IMR-90 (cell line): ENCODE results near the gene CLEC16A.

Source experiments
- FOS ChIP-seq: fragments of 150-350 bp; IDR thresholded peaks from 2 replicates; pipeline ENCODE4 v1.6.1; 2016; ENCODE audit warnings: low read depth, low read length
- MAFK ChIP-seq: IDR thresholded peaks from 2 replicates; pipeline ENCODE4 v1.6.1; 2012; ENCODE audit warnings: low read depth, low read length, improper control_type of control experiment
- MAZ ChIP-seq: IDR thresholded peaks from 2 replicates; pipeline ENCODE4 v1.6.1; 2012; ENCODE audit warnings: low read depth, mild to moderate bottlenecking, low read length, improper control_type of control experiment, moderate library complexity, borderline replicate concordance
- POLR2A ChIP-seq: IDR thresholded peaks from 2 replicates; pipeline ENCODE4 v1.6.1; 2012; ENCODE audit warnings: mild to moderate bottlenecking, low read depth, low read length
- RAD21 ChIP-seq: IDR thresholded peaks from 2 replicates; pipeline ENCODE4 v1.6.1; 2012; ENCODE audit warnings: low read length, improper control_type of control experiment
- RCOR1 ChIP-seq: IDR thresholded peaks from 2 replicates; pipeline ENCODE4 v1.6.1; 2012; ENCODE audit warnings: mild to moderate bottlenecking, low read length, improper control_type of control experiment; ENCODE audit not compliant: insufficient replicate concordance
- SMC3 ChIP-seq: fragments of 150-350 bp; IDR thresholded peaks from 2 replicates; pipeline ENCODE4 v1.6.1; 2016; ENCODE audit warnings: low read depth, mild to moderate bottlenecking, antibody characterized with exemption, low read length, moderate library complexity
- TF ChIP-seq, protein P1 (sequence below): conservative IDR thresholded peaks from 2 replicates; pipeline ENCODE4 v1.5.1; 2012; ENCODE audit warnings: mild to moderate bottlenecking, low read depth, low read length, improper control_type of control experiment
- TF ChIP-seq, protein P2 (sequence below): fragments of 150-350 bp; IDR thresholded peaks from 2 replicates; pipeline ENCODE4 v1.6.1; 2016; ENCODE audit warnings: low read depth, mild to moderate bottlenecking, low read length, moderate library complexity, borderline replicate concordance
- TF ChIP-seq, protein P3 (sequence below): fragments of 150-350 bp; IDR thresholded peaks from 2 replicates; pipeline ENCODE4 v1.6.1; 2017; ENCODE audit warnings: mild to moderate bottlenecking, antibody characterized with exemption, low read length, low read depth

DNA sequence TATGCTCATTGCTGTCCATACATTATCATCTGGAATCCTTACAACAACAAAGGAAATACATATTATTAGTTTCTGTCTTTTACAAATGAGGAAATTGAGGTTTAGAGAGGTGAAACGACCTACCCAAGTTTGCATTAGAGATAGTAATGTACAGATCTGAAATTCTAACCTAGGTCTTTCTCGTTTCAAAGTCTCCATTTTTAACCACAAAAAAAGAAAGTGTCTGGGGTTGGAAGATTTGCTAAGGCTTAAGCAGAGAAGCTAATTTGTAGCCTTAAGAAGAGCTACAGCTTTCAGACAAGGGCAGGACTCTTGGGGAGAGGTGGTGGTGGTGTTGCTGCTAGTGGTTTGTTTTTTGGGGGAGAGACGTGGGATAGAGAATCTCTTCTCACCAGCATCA is 48.2 kb upstream of the CLEC16A start:
- TF ChIP-seq POLR2A (no peak), RCOR1 (no peak), MAFK (no peak), SMC3 (no peak), RAD21 (no peak), FOS (no peak), MAZ (no peak)
- TF ChIP-seq, protein P1, sequence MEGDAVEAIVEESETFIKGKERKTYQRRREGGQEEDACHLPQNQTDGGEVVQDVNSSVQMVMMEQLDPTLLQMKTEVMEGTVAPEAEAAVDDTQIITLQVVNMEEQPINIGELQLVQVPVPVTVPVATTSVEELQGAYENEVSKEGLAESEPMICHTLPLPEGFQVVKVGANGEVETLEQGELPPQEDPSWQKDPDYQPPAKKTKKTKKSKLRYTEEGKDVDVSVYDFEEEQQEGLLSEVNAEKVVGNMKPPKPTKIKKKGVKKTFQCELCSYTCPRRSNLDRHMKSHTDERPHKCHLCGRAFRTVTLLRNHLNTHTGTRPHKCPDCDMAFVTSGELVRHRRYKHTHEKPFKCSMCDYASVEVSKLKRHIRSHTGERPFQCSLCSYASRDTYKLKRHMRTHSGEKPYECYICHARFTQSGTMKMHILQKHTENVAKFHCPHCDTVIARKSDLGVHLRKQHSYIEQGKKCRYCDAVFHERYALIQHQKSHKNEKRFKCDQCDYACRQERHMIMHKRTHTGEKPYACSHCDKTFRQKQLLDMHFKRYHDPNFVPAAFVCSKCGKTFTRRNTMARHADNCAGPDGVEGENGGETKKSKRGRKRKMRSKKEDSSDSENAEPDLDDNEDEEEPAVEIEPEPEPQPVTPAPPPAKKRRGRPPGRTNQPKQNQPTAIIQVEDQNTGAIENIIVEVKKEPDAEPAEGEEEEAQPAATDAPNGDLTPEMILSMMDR: no peak
- TF ChIP-seq, protein P2, sequence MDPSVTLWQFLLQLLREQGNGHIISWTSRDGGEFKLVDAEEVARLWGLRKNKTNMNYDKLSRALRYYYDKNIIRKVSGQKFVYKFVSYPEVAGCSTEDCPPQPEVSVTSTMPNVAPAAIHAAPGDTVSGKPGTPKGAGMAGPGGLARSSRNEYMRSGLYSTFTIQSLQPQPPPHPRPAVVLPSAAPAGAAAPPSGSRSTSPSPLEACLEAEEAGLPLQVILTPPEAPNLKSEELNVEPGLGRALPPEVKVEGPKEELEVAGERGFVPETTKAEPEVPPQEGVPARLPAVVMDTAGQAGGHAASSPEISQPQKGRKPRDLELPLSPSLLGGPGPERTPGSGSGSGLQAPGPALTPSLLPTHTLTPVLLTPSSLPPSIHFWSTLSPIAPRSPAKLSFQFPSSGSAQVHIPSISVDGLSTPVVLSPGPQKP: no peak
- TF ChIP-seq, protein P3, sequence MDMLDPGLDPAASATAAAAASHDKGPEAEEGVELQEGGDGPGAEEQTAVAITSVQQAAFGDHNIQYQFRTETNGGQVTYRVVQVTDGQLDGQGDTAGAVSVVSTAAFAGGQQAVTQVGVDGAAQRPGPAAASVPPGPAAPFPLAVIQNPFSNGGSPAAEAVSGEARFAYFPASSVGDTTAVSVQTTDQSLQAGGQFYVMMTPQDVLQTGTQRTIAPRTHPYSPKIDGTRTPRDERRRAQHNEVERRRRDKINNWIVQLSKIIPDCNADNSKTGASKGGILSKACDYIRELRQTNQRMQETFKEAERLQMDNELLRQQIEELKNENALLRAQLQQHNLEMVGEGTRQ: no peak
